KOPT-K1 (cell line): ENCODE measurements around the gene PER2.
"Not testable (repeated sequence)": the region's sequence is repeated elsewhere in the genome, so short reads cannot be mapped to it uniquely, and the experiment has no call there.

Source experiments
- H3K27ac ChIP-seq: fragments of 200-600 bp; sonication (generic); 2 replicates; pipeline ENCODE4 v1.5.1; 2016; ENCODE audit warnings: antibody characterized with exemption, mild to moderate bottlenecking, low read depth, low read length; ENCODE audit not compliant: poor library complexity, severe bottlenecking
- H3K36me3 ChIP-seq: fragments of 200-600 bp; sonication (generic); 2 replicates; pipeline ENCODE4 v1.5.1; 2017; ENCODE audit warnings: antibody characterized with exemption, mild to moderate bottlenecking, low read length, moderate library complexity; ENCODE audit not compliant: insufficient read depth
- H3K9me3 ChIP-seq: fragments of 200-600 bp; sonication (generic); 2 replicates; pipeline ENCODE4 v1.5.1; 2017; ENCODE audit warnings: antibody characterized with exemption, low read length, mild to moderate bottlenecking; ENCODE audit not compliant: insufficient read depth, poor library complexity, severe bottlenecking

The PER2 gene

DNA sequence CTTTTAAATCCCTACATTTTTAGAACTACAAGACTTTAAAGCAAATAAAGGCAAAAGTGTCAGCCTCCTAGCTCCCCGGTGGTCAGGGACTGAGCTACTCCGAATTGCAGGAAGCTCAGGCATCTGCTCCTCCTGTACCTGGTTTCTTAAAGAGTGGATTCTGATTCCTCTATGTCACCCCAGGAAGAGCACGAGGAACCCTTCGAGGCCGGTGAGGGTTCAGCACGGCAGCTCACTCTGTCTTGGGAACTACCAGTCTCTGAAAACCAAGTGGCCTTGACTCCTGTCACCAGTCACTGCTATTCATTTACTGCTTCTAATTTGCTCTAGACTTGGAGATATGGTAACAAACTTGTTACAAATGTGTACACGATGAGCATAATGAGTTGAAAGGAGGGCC, 2.3 kb downstream of the PER2 start:
- Histone ChIP-seq H3K36me3 (no peaks in the 10 kb centered on the region), H3K27ac (no peak overlapping the region), H3K9me3 (no peaks in the 10 kb centered on the region)

GRCh38 chr2:238285653-238286082, 2.7 kb downstream of the PER2 start:
- H3K9me3 ChIP-seq = no peaks in the 10 kb centered on the region
- H3K27ac ChIP-seq = no peak overlapping the region
- no peaks in the 10 kb centered on the region for H3K36me3 ChIP-seq

- Histone ChIP-seq H3K9me3 (no peaks in the 10 kb centered on the region), H3K27ac (no peak overlapping the region), H3K36me3 (no peaks in the 10 kb centered on the region)
Measured at GRCh38 chr2:238284802-238285515, 3.5 kb downstream of the PER2 start.

- no peak overlapping the region for H3K27ac ChIP-seq
Measured at GRCh38 chr2:238282861-238283738, 5.3 kb downstream of the PER2 start.

DNA sequence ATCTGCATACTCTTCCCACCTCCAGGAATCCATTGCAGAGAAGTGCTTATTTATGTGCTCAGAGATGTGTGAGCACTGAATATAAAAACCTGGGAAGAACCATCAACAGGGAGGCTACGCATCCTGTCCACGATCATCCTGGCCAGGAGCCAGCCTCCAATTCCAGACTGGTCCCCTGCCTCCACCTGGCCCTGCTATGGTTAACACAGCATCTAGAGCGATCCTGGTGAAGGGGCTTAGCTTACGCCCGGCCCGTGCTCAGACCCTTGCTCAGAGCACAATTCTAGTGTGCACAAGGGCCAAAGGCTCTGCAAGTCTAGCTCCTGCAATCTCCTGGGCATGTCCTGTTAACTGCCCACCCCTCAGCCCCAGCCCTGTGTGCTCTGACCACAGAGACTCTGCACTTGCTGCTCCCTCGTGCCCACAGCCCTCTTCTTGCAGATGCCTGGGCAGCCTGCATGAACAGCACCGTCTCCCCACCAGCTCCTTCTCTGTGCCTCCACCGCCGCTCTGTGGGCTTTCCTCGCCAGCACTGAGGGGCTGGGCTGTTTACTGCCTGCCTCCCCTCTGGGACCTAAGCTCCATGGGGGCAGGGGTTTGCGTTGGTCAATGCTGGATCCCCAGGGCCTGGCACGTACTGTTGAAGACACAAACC, 6.5 kb downstream of the PER2 start:
- Histone ChIP-seq H3K27ac (no peak overlapping the region), H3K9me3 (no peaks in the 10 kb centered on the region)

More at GRCh38 chr2:238282861-238283738, 5.3 kb downstream of the PER2 start:
- no peaks in the 10 kb centered on the region for H3K9me3 ChIP-seq
- H3K36me3 ChIP-seq = no peaks in the 10 kb centered on the region

GRCh38 chr2:238280083-238280825, 8.2 kb downstream of the PER2 start:
- no peaks in the 10 kb centered on the region for H3K9me3 ChIP-seq
- peaks cover 18% of the 10 kb centered on the region for H3K36me3 ChIP-seq
- H3K27ac ChIP-seq = no peak overlapping the region

More for the DNA sequence above, 6.5 kb downstream of the PER2 start:
- peaks cover under 1% of the 10 kb centered on the region; the same call in 1 of the 2 replicates for H3K36me3 ChIP-seq

DNA sequence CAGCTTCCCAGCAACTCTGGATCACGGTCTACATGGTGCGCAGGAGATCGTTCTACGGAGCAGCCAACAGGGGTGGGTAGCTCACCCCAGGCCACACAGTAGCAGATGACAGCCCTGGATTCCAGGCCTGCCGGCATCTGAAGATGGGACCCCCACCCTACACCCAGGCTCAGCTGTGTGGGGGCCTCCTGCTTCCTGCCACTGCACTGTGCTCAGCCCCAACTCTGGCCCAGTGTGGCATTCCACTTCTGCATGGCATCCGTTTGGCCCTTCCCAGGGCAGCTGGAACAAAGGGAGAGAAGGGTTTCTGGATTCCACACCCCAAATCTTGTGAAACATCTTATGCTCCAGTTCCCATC, 9.1 kb downstream of the PER2 start:
- H3K9me3 ChIP-seq = no peaks in the 10 kb centered on the region
- H3K36me3 ChIP-seq = peaks cover 27% of the 10 kb centered on the region
- H3K27ac ChIP-seq = no peak overlapping the region

GRCh38 chr2:238278626-238279323, 9.6 kb downstream of the PER2 start:
- Histone ChIP-seq H3K9me3 (no peaks in the 10 kb centered on the region), H3K27ac (no peak overlapping the region), H3K36me3 (peaks cover 32% of the 10 kb centered on the region)

GRCh38 chr2:238277695-238278094, 10.7 kb downstream of the PER2 start:
- Histone ChIP-seq H3K27ac (no peak overlapping the region), H3K9me3 (no peaks in the 10 kb centered on the region), H3K36me3 (peaks cover 37% of the 10 kb centered on the region)

DNA sequence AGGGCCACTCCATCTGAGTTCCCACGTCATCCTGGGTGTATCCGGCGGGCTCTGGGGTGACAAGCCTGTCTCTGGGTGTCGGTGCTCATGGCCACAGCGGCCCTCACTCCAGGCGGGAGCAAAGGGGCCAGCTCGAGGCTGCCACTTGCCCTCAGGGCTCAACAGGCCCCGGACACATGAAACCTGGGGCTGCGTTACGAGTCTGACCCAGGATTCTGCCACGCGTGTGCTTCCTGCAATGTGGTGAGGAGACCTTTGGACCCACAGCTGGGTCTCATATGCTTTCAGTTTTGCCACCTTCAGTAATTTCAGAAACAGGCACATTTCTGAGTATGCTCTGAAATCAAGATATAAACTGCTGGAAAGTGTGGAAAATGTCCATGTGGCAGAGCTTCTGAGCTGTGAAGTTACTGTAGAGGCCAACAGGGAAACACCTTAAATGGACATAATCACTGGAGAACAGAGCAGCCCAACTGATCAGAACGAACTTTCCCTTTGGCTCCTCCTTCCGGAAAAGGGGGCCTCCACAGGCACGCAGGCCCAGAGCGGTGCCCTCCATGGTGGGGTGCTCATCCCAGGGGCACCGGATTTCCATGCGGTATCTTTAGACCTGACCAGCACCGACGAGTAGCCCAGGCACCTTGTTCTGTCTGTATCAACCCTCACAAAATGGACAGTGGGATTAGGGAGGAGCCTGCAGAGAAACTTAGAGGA, 14.1 kb downstream of the PER2 start:
- Histone ChIP-seq H3K27ac (no peak overlapping the region), H3K9me3 (no peaks in the 10 kb centered on the region), H3K36me3 (peaks cover 62% of the 10 kb centered on the region)

GRCh38 chr2:238273433-238273832, 15.0 kb downstream of the PER2 start:
- not testable (repeated sequence) for H3K9me3 ChIP-seq, H3K27ac ChIP-seq
- peaks cover 66% of the 10 kb centered on the region for H3K36me3 ChIP-seq

- peaks cover 78% of the 10 kb centered on the region for H3K36me3 ChIP-seq
- no peak overlapping the region for H3K27ac ChIP-seq
Measured at GRCh38 chr2:238272156-238272555, 16.3 kb downstream of the PER2 start.

GRCh38 chr2:238271686-238272085, 16.7 kb downstream of the PER2 start:
- not testable (repeated sequence) for H3K27ac ChIP-seq, H3K9me3 ChIP-seq
- H3K36me3 ChIP-seq = peaks cover 78% of the 10 kb centered on the region

More at GRCh38 chr2:238272156-238272555, 16.3 kb downstream of the PER2 start:
- H3K9me3 ChIP-seq = no peaks in the 10 kb centered on the region
